HEK293 (cell line): ENCODE results near the gene ABHD12.

Source experiments
- GLI4 ChIP-seq: fragments of 450-650 bp; formaldehyde crosslinking; IDR thresholded peaks from 2 replicates; pipeline ENCODE4 v1.5.1; 2016; ENCODE audit warnings: missing biosample characterization, missing genetic modification characterization
- ZBTB8A ChIP-seq: fragments of 450-650 bp; formaldehyde crosslinking; IDR thresholded peaks from 2 replicates; pipeline ENCODE4 v1.5.1; 2016; ENCODE audit warnings: missing biosample characterization, missing genetic modification characterization
- ZNF274 ChIP-seq, 2 experiments: fragments of 200-500 bp in 1 of 2; fragments of 450-650 bp in 1 of 2; sonication (Bioruptor generic) in 1 of 2; formaldehyde crosslinking in 1 of 2; IDR thresholded peaks; 2 replicates each; pipeline versions ENCODE4 v1.5.1 to v1.6.1; 2014 to 2016; ENCODE audit warnings: borderline replicate concordance in 1 of 2, inconsistent platforms in 1 of 2, low read length in 1 of 2, missing biosample characterization in 1 of 2, missing genetic modification characterization in 1 of 2
- ZNF549 ChIP-seq: fragments of 450-650 bp; IDR thresholded peaks from 2 replicates; pipeline ENCODE4 v1.5.1; 2018; ENCODE audit warnings: missing biosample characterization, missing genetic modification characterization, mild to moderate bottlenecking, inconsistent platforms, moderate library complexity
- ZNF558 ChIP-seq: fragments of 450-650 bp; formaldehyde crosslinking; IDR thresholded peaks from 2 replicates; pipeline ENCODE4 v1.5.1; 2016; ENCODE audit warnings: missing biosample characterization, missing genetic modification characterization
- TF ChIP-seq, protein P1 (sequence below): fragments of 450-650 bp; formaldehyde crosslinking; IDR thresholded peaks from 2 replicates; pipeline ENCODE4 v1.5.1; 2016; ENCODE audit warnings: missing biosample characterization, missing genetic modification characterization
- TF ChIP-seq, protein P2 (sequence below): fragments of 450-650 bp; formaldehyde crosslinking; IDR thresholded peaks from 2 replicates; pipeline ENCODE4 v1.5.1; 2016; ENCODE audit warnings: missing biosample characterization, missing genetic modification characterization
- TF ChIP-seq, protein P3 (sequence below): fragments of 450-650 bp; formaldehyde crosslinking; IDR thresholded peaks from 2 replicates; pipeline ENCODE4 v1.5.1; 2016; ENCODE audit warnings: missing biosample characterization, missing genetic modification characterization
- TF ChIP-seq, protein P4 (sequence below): fragments of 450-650 bp; formaldehyde crosslinking; IDR thresholded peaks from 2 replicates; pipeline ENCODE4 v1.5.1; 2017; ENCODE audit warnings: missing biosample characterization, missing genetic modification characterization
- TF ChIP-seq, protein P5 (sequence below): fragments of 450-650 bp; formaldehyde crosslinking; conservative IDR thresholded peaks from 2 replicates; pipeline ENCODE4 v1.5.1; 2016; ENCODE audit warnings: low read depth, missing biosample characterization, missing genetic modification characterization
- TF ChIP-seq, protein P6 (sequence below): fragments of 450-650 bp; formaldehyde crosslinking; IDR thresholded peaks from 2 replicates; pipeline ENCODE4 v1.5.1; 2017; ENCODE audit warnings: missing biosample characterization, missing genetic modification characterization

DNA sequence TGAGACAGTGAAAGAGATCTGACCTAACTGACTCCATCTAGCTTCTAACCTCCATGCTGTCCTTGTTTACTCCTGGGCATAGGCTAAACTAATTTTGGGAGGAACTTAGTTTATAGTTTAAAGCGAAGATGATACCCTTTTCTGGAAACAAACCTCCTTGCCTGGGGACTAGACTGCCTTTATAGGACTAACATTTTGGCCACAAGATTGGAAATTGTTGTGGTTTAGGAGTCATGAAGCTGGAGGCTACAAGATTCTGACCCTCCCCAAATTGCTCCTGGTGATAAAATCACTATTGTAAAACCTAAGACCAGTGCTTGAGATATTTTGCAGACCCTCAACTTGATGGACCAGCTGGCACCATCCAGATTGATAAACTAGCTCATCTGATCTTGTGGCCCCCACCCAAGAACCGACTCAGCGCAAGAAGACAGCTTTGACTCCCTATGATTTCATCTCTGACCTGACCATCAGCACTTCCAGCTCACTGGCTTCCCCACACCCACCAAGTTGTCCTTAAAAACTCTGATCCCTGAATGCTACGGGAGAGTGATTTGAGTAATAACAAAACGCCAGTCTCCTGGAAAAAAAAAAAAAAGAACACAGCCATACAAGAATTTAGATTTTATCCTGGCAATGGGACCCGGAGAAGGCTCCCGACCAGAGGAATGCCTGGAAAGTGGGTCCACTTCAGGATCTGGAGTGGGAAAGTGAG, 63.0 kb downstream of the ABHD12 start:
- TF ChIP-seq ZNF274 (IDR thresholded peaks at IDR 0.05; ENCODE audit: low read length) (no peak), ZNF274 (tag by site-specific recombination; IDR thresholded peaks at IDR 0.05; ENCODE audit: borderline replicate concordance) (no peak), GLI4 (tag by site-specific recombination) (no peak), ZNF558 (no peak), ZNF549 (tag by site-specific recombination) (no peak), ZBTB8A (tag by site-specific recombination) (no peak)
- TF ChIP-seq, protein P1, sequence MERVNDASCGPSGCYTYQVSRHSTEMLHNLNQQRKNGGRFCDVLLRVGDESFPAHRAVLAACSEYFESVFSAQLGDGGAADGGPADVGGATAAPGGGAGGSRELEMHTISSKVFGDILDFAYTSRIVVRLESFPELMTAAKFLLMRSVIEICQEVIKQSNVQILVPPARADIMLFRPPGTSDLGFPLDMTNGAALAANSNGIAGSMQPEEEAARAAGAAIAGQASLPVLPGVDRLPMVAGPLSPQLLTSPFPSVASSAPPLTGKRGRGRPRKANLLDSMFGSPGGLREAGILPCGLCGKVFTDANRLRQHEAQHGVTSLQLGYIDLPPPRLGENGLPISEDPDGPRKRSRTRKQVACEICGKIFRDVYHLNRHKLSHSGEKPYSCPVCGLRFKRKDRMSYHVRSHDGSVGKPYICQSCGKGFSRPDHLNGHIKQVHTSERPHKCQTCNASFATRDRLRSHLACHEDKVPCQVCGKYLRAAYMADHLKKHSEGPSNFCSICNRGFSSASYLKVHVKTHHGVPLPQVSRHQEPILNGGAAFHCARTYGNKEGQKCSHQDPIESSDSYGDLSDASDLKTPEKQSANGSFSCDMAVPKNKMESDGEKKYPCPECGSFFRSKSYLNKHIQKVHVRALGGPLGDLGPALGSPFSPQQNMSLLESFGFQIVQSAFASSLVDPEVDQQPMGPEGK (tag by site-specific recombination), result no peak
- TF ChIP-seq, protein P2, sequence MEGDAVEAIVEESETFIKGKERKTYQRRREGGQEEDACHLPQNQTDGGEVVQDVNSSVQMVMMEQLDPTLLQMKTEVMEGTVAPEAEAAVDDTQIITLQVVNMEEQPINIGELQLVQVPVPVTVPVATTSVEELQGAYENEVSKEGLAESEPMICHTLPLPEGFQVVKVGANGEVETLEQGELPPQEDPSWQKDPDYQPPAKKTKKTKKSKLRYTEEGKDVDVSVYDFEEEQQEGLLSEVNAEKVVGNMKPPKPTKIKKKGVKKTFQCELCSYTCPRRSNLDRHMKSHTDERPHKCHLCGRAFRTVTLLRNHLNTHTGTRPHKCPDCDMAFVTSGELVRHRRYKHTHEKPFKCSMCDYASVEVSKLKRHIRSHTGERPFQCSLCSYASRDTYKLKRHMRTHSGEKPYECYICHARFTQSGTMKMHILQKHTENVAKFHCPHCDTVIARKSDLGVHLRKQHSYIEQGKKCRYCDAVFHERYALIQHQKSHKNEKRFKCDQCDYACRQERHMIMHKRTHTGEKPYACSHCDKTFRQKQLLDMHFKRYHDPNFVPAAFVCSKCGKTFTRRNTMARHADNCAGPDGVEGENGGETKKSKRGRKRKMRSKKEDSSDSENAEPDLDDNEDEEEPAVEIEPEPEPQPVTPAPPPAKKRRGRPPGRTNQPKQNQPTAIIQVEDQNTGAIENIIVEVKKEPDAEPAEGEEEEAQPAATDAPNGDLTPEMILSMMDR (tag by site-specific recombination), result no peak
- TF ChIP-seq, protein P3, sequence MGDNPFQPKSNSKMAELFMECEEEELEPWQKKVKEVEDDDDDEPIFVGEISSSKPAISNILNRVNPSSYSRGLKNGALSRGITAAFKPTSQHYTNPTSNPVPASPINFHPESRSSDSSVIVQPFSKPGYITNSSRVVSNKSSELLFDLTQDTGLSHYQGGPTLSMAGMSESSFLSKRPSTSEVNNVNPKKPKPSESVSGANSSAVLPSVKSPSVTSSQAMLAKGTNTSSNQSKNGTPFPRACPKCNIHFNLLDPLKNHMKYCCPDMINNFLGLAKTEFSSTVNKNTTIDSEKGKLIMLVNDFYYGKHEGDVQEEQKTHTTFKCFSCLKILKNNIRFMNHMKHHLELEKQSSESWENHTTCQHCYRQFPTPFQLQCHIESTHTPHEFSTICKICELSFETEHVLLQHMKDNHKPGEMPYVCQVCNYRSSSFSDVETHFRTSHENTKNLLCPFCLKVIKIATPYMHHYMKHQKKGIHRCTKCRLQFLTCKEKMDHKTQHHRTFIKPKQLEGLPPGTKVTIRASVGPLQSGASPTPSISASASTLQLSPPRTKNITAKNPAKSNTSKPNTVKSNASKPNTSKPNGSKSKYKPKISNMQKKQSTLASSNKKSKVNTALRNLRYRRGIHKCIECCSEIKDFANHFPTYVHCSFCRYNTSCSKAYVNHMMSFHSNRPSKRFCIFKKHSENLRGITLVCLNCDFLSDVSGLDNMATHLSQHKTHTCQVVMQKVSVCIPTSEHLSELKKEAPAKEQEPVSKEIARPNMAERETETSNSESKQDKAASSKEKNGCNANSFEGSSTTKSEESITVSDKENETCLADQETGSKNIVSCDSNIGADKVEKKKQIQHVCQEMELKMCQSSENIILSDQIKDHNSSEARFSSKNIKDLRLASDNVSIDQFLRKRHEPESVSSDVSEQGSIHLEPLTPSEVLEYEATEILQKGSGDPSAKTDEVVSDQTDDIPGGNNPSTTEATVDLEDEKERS (tag by site-specific recombination), result no peak
- TF ChIP-seq, protein P4, sequence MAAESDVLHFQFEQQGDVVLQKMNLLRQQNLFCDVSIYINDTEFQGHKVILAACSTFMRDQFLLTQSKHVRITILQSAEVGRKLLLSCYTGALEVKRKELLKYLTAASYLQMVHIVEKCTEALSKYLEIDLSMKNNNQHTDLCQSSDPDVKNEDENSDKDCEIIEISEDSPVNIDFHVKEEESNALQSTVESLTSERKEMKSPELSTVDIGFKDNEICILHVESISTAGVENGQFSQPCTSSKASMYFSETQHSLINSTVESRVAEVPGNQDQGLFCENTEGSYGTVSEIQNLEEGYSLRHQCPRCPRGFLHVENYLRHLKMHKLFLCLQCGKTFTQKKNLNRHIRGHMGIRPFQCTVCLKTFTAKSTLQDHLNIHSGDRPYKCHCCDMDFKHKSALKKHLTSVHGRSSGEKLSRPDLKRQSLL (tag by site-specific recombination), result no peak
- TF ChIP-seq, protein P5, sequence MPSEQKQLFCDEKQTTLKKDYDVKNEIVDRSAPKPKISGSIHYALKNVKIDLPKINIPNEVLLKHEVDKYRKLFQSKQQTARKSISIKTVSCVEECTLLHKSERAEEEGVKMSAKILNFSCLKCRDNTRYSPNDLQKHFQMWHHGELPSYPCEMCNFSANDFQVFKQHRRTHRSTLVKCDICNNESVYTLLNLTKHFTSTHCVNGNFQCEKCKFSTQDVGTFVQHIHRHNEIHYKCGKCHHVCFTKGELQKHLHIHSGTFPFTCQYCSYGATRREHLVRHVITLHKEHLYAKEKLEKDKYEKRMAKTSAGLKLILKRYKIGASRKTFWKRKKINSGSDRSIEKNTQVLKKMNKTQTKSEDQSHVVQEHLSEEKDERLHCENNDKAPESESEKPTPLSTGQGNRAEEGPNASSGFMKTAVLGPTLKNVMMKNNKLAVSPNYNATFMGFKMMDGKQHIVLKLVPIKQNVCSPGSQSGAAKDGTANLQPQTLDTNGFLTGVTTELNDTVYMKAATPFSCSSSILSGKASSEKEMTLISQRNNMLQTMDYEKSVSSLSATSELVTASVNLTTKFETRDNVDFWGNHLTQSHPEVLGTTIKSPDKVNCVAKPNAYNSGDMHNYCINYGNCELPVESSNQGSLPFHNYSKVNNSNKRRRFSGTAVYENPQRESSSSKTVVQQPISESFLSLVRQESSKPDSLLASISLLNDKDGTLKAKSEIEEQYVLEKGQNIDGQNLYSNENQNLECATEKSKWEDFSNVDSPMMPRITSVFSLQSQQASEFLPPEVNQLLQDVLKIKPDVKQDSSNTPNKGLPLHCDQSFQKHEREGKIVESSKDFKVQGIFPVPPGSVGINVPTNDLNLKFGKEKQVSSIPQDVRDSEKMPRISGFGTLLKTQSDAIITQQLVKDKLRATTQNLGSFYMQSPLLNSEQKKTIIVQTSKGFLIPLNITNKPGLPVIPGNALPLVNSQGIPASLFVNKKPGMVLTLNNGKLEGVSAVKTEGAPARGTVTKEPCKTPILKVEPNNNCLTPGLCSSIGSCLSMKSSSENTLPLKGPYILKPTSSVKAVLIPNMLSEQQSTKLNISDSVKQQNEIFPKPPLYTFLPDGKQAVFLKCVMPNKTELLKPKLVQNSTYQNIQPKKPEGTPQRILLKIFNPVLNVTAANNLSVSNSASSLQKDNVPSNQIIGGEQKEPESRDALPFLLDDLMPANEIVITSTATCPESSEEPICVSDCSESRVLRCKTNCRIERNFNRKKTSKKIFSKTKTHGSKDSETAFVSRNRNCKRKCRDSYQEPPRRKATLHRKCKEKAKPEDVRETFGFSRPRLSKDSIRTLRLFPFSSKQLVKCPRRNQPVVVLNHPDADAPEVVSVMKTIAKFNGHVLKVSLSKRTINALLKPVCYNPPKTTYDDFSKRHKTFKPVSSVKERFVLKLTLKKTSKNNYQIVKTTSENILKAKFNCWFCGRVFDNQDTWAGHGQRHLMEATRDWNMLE (tag by site-specific recombination), result no peak
- TF ChIP-seq, protein P6, sequence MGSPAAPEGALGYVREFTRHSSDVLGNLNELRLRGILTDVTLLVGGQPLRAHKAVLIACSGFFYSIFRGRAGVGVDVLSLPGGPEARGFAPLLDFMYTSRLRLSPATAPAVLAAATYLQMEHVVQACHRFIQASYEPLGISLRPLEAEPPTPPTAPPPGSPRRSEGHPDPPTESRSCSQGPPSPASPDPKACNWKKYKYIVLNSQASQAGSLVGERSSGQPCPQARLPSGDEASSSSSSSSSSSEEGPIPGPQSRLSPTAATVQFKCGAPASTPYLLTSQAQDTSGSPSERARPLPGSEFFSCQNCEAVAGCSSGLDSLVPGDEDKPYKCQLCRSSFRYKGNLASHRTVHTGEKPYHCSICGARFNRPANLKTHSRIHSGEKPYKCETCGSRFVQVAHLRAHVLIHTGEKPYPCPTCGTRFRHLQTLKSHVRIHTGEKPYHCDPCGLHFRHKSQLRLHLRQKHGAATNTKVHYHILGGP (tag by site-specific recombination), result no peak
